HEK293 (cell line): Measurements from ENCODE around the gene BMX.

Experiments used
- CTCF ChIA-PET: fragments of 350-600 bp; formaldehyde crosslinking; extraction: SDS; loops from one replicate; lab custom pipeline; 2021; ENCODE audit warnings: antibody characterized with exemption; lab: Yijun Ruan, JAX
- POLR2A ChIA-PET: fragments of 300-600 bp; formaldehyde crosslinking; extraction: SDS; loops from one replicate; lab custom pipeline; 2020; ENCODE audit warnings: antibody characterized with exemption, inconsistent platforms; lab: Yijun Ruan, JAX
- H3K27ac ChIP-seq: fragments of 200-500 bp; sonication (Bioruptor generic); 2 replicates; pipeline ENCODE4 v1.5.1; 2014; ENCODE audit warnings: low read depth, low read length, control low read depth, inconsistent platforms; ENCODE audit errors: extremely low read depth
- H3K36me3 ChIP-seq, 2 experiments: fragments of 200-500 bp in 1 of 2; sonication (Bioruptor generic) in 1 of 2; 1 replicate in 1 of 2; 2 replicates in 1 of 2; pipeline ENCODE4 v1.5.1; 2014 to 2017; ENCODE audit warnings: inconsistent platforms in 2 of 2, low read length in 2 of 2; ENCODE audit not compliant: control insufficient read depth in 2 of 2, insufficient read depth in 1 of 2
- H3K4me1 ChIP-seq: fragments of 200-500 bp; sonication (Bioruptor generic); 2 replicates; pipeline ENCODE4 v1.5.1; 2014; ENCODE audit warnings: mild to moderate bottlenecking, low read length, inconsistent platforms; ENCODE audit not compliant: control insufficient read depth, insufficient read depth
- H3K4me3 ChIP-seq: 2 replicates; pipeline ENCODE4 v1.5.1; 2011; ENCODE audit warnings: low read depth, mild to moderate bottlenecking, control low read depth, low read length, moderate library complexity
- H3K9me3 ChIP-seq: fragments of 200-500 bp; sonication (Bioruptor generic); 2 replicates; pipeline ENCODE4 v1.5.1; 2014; ENCODE audit warnings: low read depth, low read length, inconsistent platforms; ENCODE audit not compliant: control insufficient read depth, insufficient read depth
- GLIS1 ChIP-seq: fragments of 450-650 bp; formaldehyde crosslinking; IDR thresholded peaks from 2 replicates; pipeline ENCODE4 v1.5.1; 2016; ENCODE audit warnings: missing biosample characterization, missing genetic modification characterization
- INSM2 ChIP-seq: fragments of 450-650 bp; formaldehyde crosslinking; IDR thresholded peaks from 2 replicates; pipeline ENCODE4 v1.5.1; 2016; ENCODE audit warnings: missing biosample characterization, missing genetic modification characterization
- KLF8 ChIP-seq: fragments of 450-650 bp; formaldehyde crosslinking; IDR thresholded peaks from 2 replicates; pipeline ENCODE4 v1.5.1; 2016; ENCODE audit warnings: missing biosample characterization, missing genetic modification characterization
- SCRT1 ChIP-seq: fragments of 450-650 bp; formaldehyde crosslinking; IDR thresholded peaks from 2 replicates; pipeline ENCODE4 v1.5.1; 2016; ENCODE audit warnings: missing biosample characterization, missing genetic modification characterization, borderline replicate concordance
- TSHZ1 ChIP-seq: fragments of 450-650 bp; formaldehyde crosslinking; IDR thresholded peaks from 2 replicates; pipeline ENCODE4 v1.5.1; 2016; ENCODE audit warnings: missing biosample characterization, missing genetic modification characterization, borderline replicate concordance
- ZNF169 ChIP-seq: fragments of 450-650 bp; formaldehyde crosslinking; IDR thresholded peaks from 2 replicates; pipeline ENCODE4 v1.5.1; 2016; ENCODE audit warnings: missing biosample characterization, missing genetic modification characterization
- ZNF211 ChIP-seq: fragments of 450-650 bp; formaldehyde crosslinking; IDR thresholded peaks from 2 replicates; pipeline ENCODE4 v1.5.1; 2016; ENCODE audit warnings: low read depth, missing biosample characterization, missing genetic modification characterization
- ZNF23 ChIP-seq: fragments of 450-650 bp; formaldehyde crosslinking; IDR thresholded peaks from 2 replicates; pipeline ENCODE4 v1.5.1; 2016; ENCODE audit warnings: missing biosample characterization, missing genetic modification characterization, borderline replicate concordance
- ZNF37A ChIP-seq: fragments of 450-650 bp; IDR thresholded peaks from 2 replicates; pipeline ENCODE4 v1.5.1; 2018; ENCODE audit warnings: missing biosample characterization, missing genetic modification characterization
- ZNF391 ChIP-seq: fragments of 450-650 bp; formaldehyde crosslinking; IDR thresholded peaks from 2 replicates; pipeline ENCODE4 v1.5.1; 2016; ENCODE audit warnings: low read depth, missing biosample characterization, missing genetic modification characterization, borderline replicate concordance
- ZNF549 ChIP-seq: fragments of 450-650 bp; IDR thresholded peaks from 2 replicates; pipeline ENCODE4 v1.5.1; 2018; ENCODE audit warnings: missing biosample characterization, missing genetic modification characterization, mild to moderate bottlenecking, inconsistent platforms, moderate library complexity
- ZNF560 ChIP-seq: fragments of 450-650 bp; formaldehyde crosslinking; IDR thresholded peaks from 2 replicates; pipeline ENCODE4 v1.5.1; 2017; ENCODE audit warnings: missing biosample characterization, missing genetic modification characterization, borderline replicate concordance
- ZNF600 ChIP-seq: fragments of 450-650 bp; formaldehyde crosslinking; IDR thresholded peaks from 2 replicates; pipeline ENCODE4 v1.5.1; 2016; ENCODE audit warnings: missing biosample characterization, missing genetic modification characterization
- ZNF623 ChIP-seq: fragments of 450-650 bp; formaldehyde crosslinking; IDR thresholded peaks from 2 replicates; pipeline ENCODE4 v1.5.1; 2016; ENCODE audit warnings: missing biosample characterization, missing genetic modification characterization
- ZNF654 ChIP-seq: fragments of 450-650 bp; formaldehyde crosslinking; IDR thresholded peaks from 2 replicates; pipeline ENCODE4 v1.5.1; 2016; ENCODE audit warnings: low read depth, missing biosample characterization, missing genetic modification characterization
- ZNF792 ChIP-seq: fragments of 450-650 bp; formaldehyde crosslinking; IDR thresholded peaks from 2 replicates; pipeline ENCODE4 v1.5.1; 2016; ENCODE audit warnings: missing biosample characterization, missing genetic modification characterization
- ZNF843 ChIP-seq: fragments of 450-650 bp; formaldehyde crosslinking; IDR thresholded peaks from 2 replicates; pipeline ENCODE4 v1.5.1; 2016; ENCODE audit warnings: missing biosample characterization, missing genetic modification characterization
- ZSCAN5A ChIP-seq: fragments of 450-650 bp; formaldehyde crosslinking; IDR thresholded peaks from 2 replicates; pipeline ENCODE4 v1.5.1; 2016; ENCODE audit warnings: missing biosample characterization, missing genetic modification characterization
- TF ChIP-seq, protein P1 (sequence below): fragments of 450-650 bp; formaldehyde crosslinking; IDR thresholded peaks from 2 replicates; pipeline ENCODE4 v1.5.1; 2016; ENCODE audit warnings: missing biosample characterization, missing genetic modification characterization
- TF ChIP-seq, protein P2 (sequence below): fragments of 450-650 bp; formaldehyde crosslinking; IDR thresholded peaks from 2 replicates; pipeline ENCODE4 v1.5.1; 2017; ENCODE audit warnings: missing biosample characterization, missing genetic modification characterization
- TF ChIP-seq, protein P3 (sequence below): fragments of 450-650 bp; formaldehyde crosslinking; IDR thresholded peaks from 2 replicates; pipeline ENCODE4 v1.5.1; 2016; ENCODE audit warnings: missing biosample characterization, missing genetic modification characterization, borderline replicate concordance

Gene BMX

GRCh38 chrX:15499976-15500375 is 631 bp upstream of the BMX start:
- TF ChIP-seq ZNF391 (tag by site-specific recombination) (no peak), ZNF23 (tag by site-specific recombination) (no peak), INSM2 (tag by site-specific recombination) (no peak), ZNF792 (tag by site-specific recombination) (no peak), ZNF37A (tag by site-specific recombination) (no peak), ZNF843 (no peak), TSHZ1 (tag by site-specific recombination) (no peak), ZNF549 (tag by site-specific recombination) (no peak), GLIS1 (tag by site-specific recombination) (no peak)
- TF ChIP-seq, protein P1, sequence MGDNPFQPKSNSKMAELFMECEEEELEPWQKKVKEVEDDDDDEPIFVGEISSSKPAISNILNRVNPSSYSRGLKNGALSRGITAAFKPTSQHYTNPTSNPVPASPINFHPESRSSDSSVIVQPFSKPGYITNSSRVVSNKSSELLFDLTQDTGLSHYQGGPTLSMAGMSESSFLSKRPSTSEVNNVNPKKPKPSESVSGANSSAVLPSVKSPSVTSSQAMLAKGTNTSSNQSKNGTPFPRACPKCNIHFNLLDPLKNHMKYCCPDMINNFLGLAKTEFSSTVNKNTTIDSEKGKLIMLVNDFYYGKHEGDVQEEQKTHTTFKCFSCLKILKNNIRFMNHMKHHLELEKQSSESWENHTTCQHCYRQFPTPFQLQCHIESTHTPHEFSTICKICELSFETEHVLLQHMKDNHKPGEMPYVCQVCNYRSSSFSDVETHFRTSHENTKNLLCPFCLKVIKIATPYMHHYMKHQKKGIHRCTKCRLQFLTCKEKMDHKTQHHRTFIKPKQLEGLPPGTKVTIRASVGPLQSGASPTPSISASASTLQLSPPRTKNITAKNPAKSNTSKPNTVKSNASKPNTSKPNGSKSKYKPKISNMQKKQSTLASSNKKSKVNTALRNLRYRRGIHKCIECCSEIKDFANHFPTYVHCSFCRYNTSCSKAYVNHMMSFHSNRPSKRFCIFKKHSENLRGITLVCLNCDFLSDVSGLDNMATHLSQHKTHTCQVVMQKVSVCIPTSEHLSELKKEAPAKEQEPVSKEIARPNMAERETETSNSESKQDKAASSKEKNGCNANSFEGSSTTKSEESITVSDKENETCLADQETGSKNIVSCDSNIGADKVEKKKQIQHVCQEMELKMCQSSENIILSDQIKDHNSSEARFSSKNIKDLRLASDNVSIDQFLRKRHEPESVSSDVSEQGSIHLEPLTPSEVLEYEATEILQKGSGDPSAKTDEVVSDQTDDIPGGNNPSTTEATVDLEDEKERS (tag by site-specific recombination): no peak
- no peak overlapping the region for H3K4me3 ChIP-seq
- no peaks in the 10 kb centered on the region for H3K36me3 ChIP-seq
- no peak overlapping the region for H3K27ac ChIP-seq
- ChIA-PET POLR2A (no interaction called here), CTCF (interaction anchor here (0.6 to 1.3 kb wide), 7 partner anchors 10 to 403 kb away, joined by 3 to 13 read pairs (median 4); no protein-coding TSS in a partner anchor)
- H3K9me3 ChIP-seq: no peaks in the 10 kb centered on the region
- no peaks in the 10 kb centered on the region for H3K4me1 ChIP-seq

- CTCF ChIA-PET: interaction anchor here (0.6 to 1.7 kb wide), 6 partner anchors 9 to 380 kb away, joined by 3 to 9 read pairs (median 4); partner anchors contain the start of gene PIR
- Histone ChIP-seq H3K9me3 (no peaks in the 10 kb centered on the region), H3K36me3 (no peaks in the 10 kb centered on the region), H3K27ac (no peak overlapping the region), H3K4me3 (no peak overlapping the region), H3K4me1 (no peaks in the 10 kb centered on the region)
- POLR2A ChIA-PET: no interaction called here
- no peak for TF ChIP-seq ZNF654 (tag by site-specific recombination)
- TF ChIP-seq, protein P2, sequence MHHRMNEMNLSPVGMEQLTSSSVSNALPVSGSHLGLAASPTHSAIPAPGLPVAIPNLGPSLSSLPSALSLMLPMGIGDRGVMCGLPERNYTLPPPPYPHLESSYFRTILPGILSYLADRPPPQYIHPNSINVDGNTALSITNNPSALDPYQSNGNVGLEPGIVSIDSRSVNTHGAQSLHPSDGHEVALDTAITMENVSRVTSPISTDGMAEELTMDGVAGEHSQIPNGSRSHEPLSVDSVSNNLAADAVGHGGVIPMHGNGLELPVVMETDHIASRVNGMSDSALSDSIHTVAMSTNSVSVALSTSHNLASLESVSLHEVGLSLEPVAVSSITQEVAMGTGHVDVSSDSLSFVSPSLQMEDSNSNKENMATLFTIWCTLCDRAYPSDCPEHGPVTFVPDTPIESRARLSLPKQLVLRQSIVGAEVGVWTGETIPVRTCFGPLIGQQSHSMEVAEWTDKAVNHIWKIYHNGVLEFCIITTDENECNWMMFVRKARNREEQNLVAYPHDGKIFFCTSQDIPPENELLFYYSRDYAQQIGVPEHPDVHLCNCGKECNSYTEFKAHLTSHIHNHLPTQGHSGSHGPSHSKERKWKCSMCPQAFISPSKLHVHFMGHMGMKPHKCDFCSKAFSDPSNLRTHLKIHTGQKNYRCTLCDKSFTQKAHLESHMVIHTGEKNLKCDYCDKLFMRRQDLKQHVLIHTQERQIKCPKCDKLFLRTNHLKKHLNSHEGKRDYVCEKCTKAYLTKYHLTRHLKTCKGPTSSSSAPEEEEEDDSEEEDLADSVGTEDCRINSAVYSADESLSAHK (tag by site-specific recombination): no peak
- TF ChIP-seq ZNF169 (tag by site-specific recombination): no peak
- no peak for TF ChIP-seq ZNF600 (tag by site-specific recombination)
- TF ChIP-seq ZNF623 (tag by site-specific recombination): no peak
- TF ChIP-seq ZNF560: no peak
- no peak for TF ChIP-seq ZNF211
- TF ChIP-seq KLF8 (tag by site-specific recombination): no peak
- no peak for TF ChIP-seq ZSCAN5A
- no peak for TF ChIP-seq SCRT1
- TF ChIP-seq, protein P3, sequence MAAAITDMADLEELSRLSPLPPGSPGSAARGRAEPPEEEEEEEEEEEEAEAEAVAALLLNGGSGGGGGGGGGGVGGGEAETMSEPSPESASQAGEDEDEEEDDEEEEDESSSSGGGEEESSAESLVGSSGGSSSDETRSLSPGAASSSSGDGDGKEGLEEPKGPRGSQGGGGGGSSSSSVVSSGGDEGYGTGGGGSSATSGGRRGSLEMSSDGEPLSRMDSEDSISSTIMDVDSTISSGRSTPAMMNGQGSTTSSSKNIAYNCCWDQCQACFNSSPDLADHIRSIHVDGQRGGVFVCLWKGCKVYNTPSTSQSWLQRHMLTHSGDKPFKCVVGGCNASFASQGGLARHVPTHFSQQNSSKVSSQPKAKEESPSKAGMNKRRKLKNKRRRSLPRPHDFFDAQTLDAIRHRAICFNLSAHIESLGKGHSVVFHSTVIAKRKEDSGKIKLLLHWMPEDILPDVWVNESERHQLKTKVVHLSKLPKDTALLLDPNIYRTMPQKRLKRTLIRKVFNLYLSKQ (tag by site-specific recombination): no peak
Observed at GRCh38 chrX:15501506-15501905, 899 bp downstream of the BMX start.
